Skin epidermis (tissue), 12 donors: ENCODE data around the gene RNLS.

ENCODE experiments used
- H3K27ac ChIP-seq, 21 experiments: fragments of 200-600 bp; sonication (generic) in 11 of 21; one replicate each; pipeline ENCODE4 v1.5.0; 2020; ENCODE audit warnings: mild to moderate bottlenecking in 3 of 21, inconsistent platforms in 2 of 21, moderate library complexity in 2 of 21
- H3K4me3 ChIP-seq, 7 experiments: fragments of 200-600 bp; sonication (generic) in 2 of 7; one replicate each; pipeline ENCODE4 v1.5.0; 2020; ENCODE audit warnings: inconsistent platforms in 2 of 7, mild to moderate bottlenecking in 2 of 7, moderate library complexity in 1 of 7

RNLS gene

GRCh38 chr10:88249450-88249849 lies 333.7 kb downstream of the RNLS start:
- H3K4me3 ChIP-seq = no peak overlapping the region
- no peak overlapping the region for H3K27ac ChIP-seq

- no peak overlapping the region for H3K4me3 ChIP-seq
- no peak overlapping the region for H3K27ac ChIP-seq
Measured at GRCh38 chr10:88246675-88247074, 336.4 kb downstream of the RNLS start.

GRCh38 chr10:88245974-88246511 lies 337.1 kb downstream of the RNLS start:
- Histone ChIP-seq H3K4me3 (no peak overlapping the region), H3K27ac (peak overlapping the region in 1 of 21 experiments; percentile 24)

- H3K27ac ChIP-seq = peak overlapping the region in 4 of 21 experiments; percentile 1 to 72 (median 35)
- H3K4me3 ChIP-seq = no peak overlapping the region
Measured at GRCh38 chr10:88244781-88245625, 338.1 kb downstream of the RNLS start.

GRCh38 chr10:88243836-88244730 lies 339.0 kb downstream of the RNLS start:
- H3K27ac ChIP-seq = peak overlapping the region in 8 of 21 experiments; percentile 11 to 72 (median 33)
- no peak overlapping the region for H3K4me3 ChIP-seq

- Histone ChIP-seq H3K4me3 (no peak overlapping the region), H3K27ac (peak overlapping the region in 3 of 21 experiments; percentile 14 to 72 (median 64))
Measured at GRCh38 chr10:88243202-88243744, 339.8 kb downstream of the RNLS start.

GRCh38 chr10:88241501-88241900 lies 341.6 kb downstream of the RNLS start:
- Histone ChIP-seq H3K4me3 (no peak overlapping the region), H3K27ac (peak overlapping the region in 2 of 21 experiments; percentile 21 to 25)

GRCh38 chr10:88239212-88239611 lies 343.9 kb downstream of the RNLS start:
- Histone ChIP-seq H3K4me3 (no peak overlapping the region), H3K27ac (peak overlapping the region in 5 of 21 experiments; percentile 14 to 68 (median 30))

GRCh38 chr10:88238615-88238914 lies 344.6 kb downstream of the RNLS start:
- no peak overlapping the region for H3K4me3 ChIP-seq
- peak overlapping the region in 13 of 21 experiments; percentile 1 to 68 (median 17) for H3K27ac ChIP-seq

- H3K27ac ChIP-seq = peak overlapping the region in 12 of 21 experiments; percentile 1 to 68 (median 22)
- no peak overlapping the region for H3K4me3 ChIP-seq
Measured at GRCh38 chr10:88237896-88238614, 345.1 kb downstream of the RNLS start.

- Histone ChIP-seq H3K27ac (peak overlapping the region in 1 of 21 experiments; percentile 68), H3K4me3 (no peak overlapping the region)
Measured at GRCh38 chr10:88236121-88236743, 346.9 kb downstream of the RNLS start.

- no peak overlapping the region for H3K27ac ChIP-seq
- H3K4me3 ChIP-seq = no peak overlapping the region
Measured at GRCh38 chr10:88234297-88234696, 348.8 kb downstream of the RNLS start.

- Histone ChIP-seq H3K27ac (no peak overlapping the region), H3K4me3 (no peak overlapping the region)
Measured at GRCh38 chr10:88233870-88234269, 349.2 kb downstream of the RNLS start.

- H3K27ac ChIP-seq = peak overlapping the region in 2 of 21 experiments; percentile 35 to 55
Measured at GRCh38 chr10:88232983-88233543, 350.1 kb downstream of the RNLS start.

GRCh38 chr10:88232029-88232895 lies 350.9 kb downstream of the RNLS start:
- H3K4me3 ChIP-seq = no peak overlapping the region
- peak overlapping the region in 7 of 21 experiments; percentile 11 to 55 (median 25) for H3K27ac ChIP-seq

More at GRCh38 chr10:88232983-88233543, 350.1 kb downstream of the RNLS start:
- H3K4me3 ChIP-seq = no peak overlapping the region

GRCh38 chr10:88230251-88230650 lies 352.9 kb downstream of the RNLS start:
- Histone ChIP-seq H3K4me3 (no peak overlapping the region), H3K27ac (no peak overlapping the region)

- Histone ChIP-seq H3K27ac (peak overlapping the region in 1 of 21 experiments; percentile 48), H3K4me3 (no peak overlapping the region)
Measured at GRCh38 chr10:88228130-88228529, 355.0 kb downstream of the RNLS start.
